MM.1S (cell line): ENCODE data around the gene GADD45GIP1.
"Not testable (repeated sequence)": the region's sequence is repeated elsewhere in the genome, so short reads cannot be mapped to it uniquely, and the experiment has no call there.

Experiments used
- DNase-seq: peaks from one replicate; pipeline ENCODE4 v3.0.0-alpha.2; 2015
- H2AFZ ChIP-seq: fragments of 300-600 bp; sonication (generic); 2 replicates; pipeline ENCODE4 v1.6.0; 2016; ENCODE audit warnings: antibody characterized with exemption, low read length
- H3F3A ChIP-seq: fragments of 300-600 bp; sonication (generic); 2 replicates; pipeline ENCODE4 v1.6.1; 2016; ENCODE audit warnings: mild to moderate bottlenecking, antibody characterized with exemption, low read length, moderate library complexity, mixed read lengths; ENCODE audit not compliant: insufficient read depth
- H3K27ac ChIP-seq: fragments of 300-600 bp; sonication (generic); 2 replicates; pipeline ENCODE4 v1.5.1; 2016; ENCODE audit warnings: mild to moderate bottlenecking, low read length
- H3K27me3 ChIP-seq: fragments of 300-600 bp; sonication (generic); replicated peaks from 2 replicates; pipeline ENCODE4 v1.6.0; 2016; ENCODE audit warnings: low read length; ENCODE audit not compliant: insufficient read depth
- H3K36me3 ChIP-seq: fragments of 300-600 bp; sonication (generic); replicated peaks from 2 replicates; pipeline ENCODE4 v1.6.1; 2016; ENCODE audit warnings: mild to moderate bottlenecking, low read length, mixed read lengths; ENCODE audit not compliant: insufficient read depth
- H3K4me1 ChIP-seq: fragments of 300-600 bp; sonication (generic); 2 replicates; pipeline ENCODE4 v1.6.1; 2016; ENCODE audit warnings: low read length, mixed read lengths
- H3K4me2 ChIP-seq: fragments of 300-600 bp; sonication (generic); 2 replicates; pipeline ENCODE4 v1.6.0; 2016; ENCODE audit warnings: low read depth, low read length
- H3K4me3 ChIP-seq: fragments of 300-600 bp; sonication (generic); 2 replicates; pipeline ENCODE4 v1.5.1; 2016; ENCODE audit warnings: low read length, mixed read lengths
- H3K79me2 ChIP-seq: fragments of 300-600 bp; sonication (generic); 2 replicates; pipeline ENCODE4 v1.6.1; 2016; ENCODE audit warnings: mixed run types, low read length, mixed read lengths
- H3K9ac ChIP-seq: fragments of 300-600 bp; sonication (generic); 2 replicates; pipeline ENCODE4 v1.6.1; 2016; ENCODE audit warnings: low read length, mixed read lengths
- H3K9me2 ChIP-seq: fragments of 300-600 bp; sonication (generic); replicated peaks from 2 replicates; pipeline ENCODE4 v1.6.1; 2016; ENCODE audit warnings: mild to moderate bottlenecking, low read length, mixed read lengths; ENCODE audit not compliant: insufficient read depth
- H3K9me3 ChIP-seq: fragments of 300-600 bp; sonication (generic); replicated peaks from 2 replicates; pipeline ENCODE4 v1.6.1; 2016; ENCODE audit warnings: mild to moderate bottlenecking, low read length, mixed read lengths; ENCODE audit not compliant: insufficient read depth
- H4K20me1 ChIP-seq: fragments of 300-600 bp; sonication (generic); 2 replicates; pipeline ENCODE4 v1.6.1; 2016; ENCODE audit warnings: mild to moderate bottlenecking, low read length, moderate library complexity, mixed read lengths; ENCODE audit not compliant: insufficient read depth
- CTCF ChIP-seq: fragments of 300-600 bp; sonication (generic); IDR thresholded peaks from 2 replicates; pipeline ENCODE4 v1.5.1; 2016; ENCODE audit warnings: antibody characterized with exemption, low read length, mixed read lengths
- EZH2 ChIP-seq: fragments of 300-600 bp; sonication (generic); optimal IDR thresholded peaks from 2 replicates; pipeline ENCODE3; 2017; ENCODE audit warnings: low read depth, mild to moderate bottlenecking, antibody characterized with exemption, low read length, mixed read lengths
- EZH2phosphoT487 ChIP-seq: fragments of 300-600 bp; sonication (generic); IDR thresholded peaks from 2 replicates; pipeline ENCODE4 v1.6.1; 2018; ENCODE audit warnings: antibody characterized with exemption, low read length

The GADD45GIP1 gene

GRCh38 chr19:12953799-12954611, 3.0 kb downstream of the GADD45GIP1 start:
- Histone ChIP-seq H3K9ac (no peak overlapping the region), H3K4me2 (no peak overlapping the region), H3F3A (peaks cover 37% of the 10 kb centered on the region), H3K9me2 (no peaks in the 10 kb centered on the region), H4K20me1 (0 out of 2 replicates have a peak, but pooled peaks cover 6% of the 10 kb centered on the region), H3K9me3 (no peaks in the 10 kb centered on the region), H3K79me2 (peaks cover 69% of the 10 kb centered on the region), H3K27ac (peak overlapping the region; percentile 40; the same call in 1 of the 2 replicates), H3K4me1 (peaks cover 24% of the 10 kb centered on the region), H2AFZ (no peak overlapping the region), H3K4me3 (no peak overlapping the region), H3K36me3 (peaks cover 6% of the 10 kb centered on the region; the same call in 1 of the 2 replicates), H3K27me3 (no peaks in the 10 kb centered on the region)
- TF ChIP-seq EZH2 (no peak), CTCF (no peak), EZH2phosphoT487 (no peak)
- no peak for DNase-seq

GRCh38 chr19:12953138-12953798, 3.8 kb downstream of the GADD45GIP1 start:
- no peak overlapping the region for H3K9ac ChIP-seq
- H3K9me2 ChIP-seq, result no peaks in the 10 kb centered on the region
- H3K4me1 ChIP-seq, result peaks cover 24% of the 10 kb centered on the region
- H3K27ac ChIP-seq, result no peak overlapping the region
- H3F3A ChIP-seq, result peaks cover 37% of the 10 kb centered on the region
- 0 out of 2 replicates have a peak, but pooled peaks cover 6% of the 10 kb centered on the region for H4K20me1 ChIP-seq
- no peak overlapping the region for H2AFZ ChIP-seq
- no peak for DNase-seq
- H3K4me2 ChIP-seq, result no peak overlapping the region
- peaks cover 77% of the 10 kb centered on the region for H3K79me2 ChIP-seq
- H3K4me3 ChIP-seq, result no peak overlapping the region
- no peak for TF ChIP-seq EZH2
- no peak for TF ChIP-seq CTCF
- TF ChIP-seq EZH2phosphoT487, result no peak
- H3K27me3 ChIP-seq, result no peaks in the 10 kb centered on the region
- H3K36me3 ChIP-seq, result peaks cover 12% of the 10 kb centered on the region; the same call in 1 of the 2 replicates
- no peaks in the 10 kb centered on the region for H3K9me3 ChIP-seq

GRCh38 chr19:12952488-12953137, 4.4 kb downstream of the GADD45GIP1 start:
- Histone ChIP-seq H3F3A (peaks cover 37% of the 10 kb centered on the region), H3K4me2 (no peak overlapping the region)

GRCh38 chr19:12952050-12952449, 5.0 kb downstream of the GADD45GIP1 start:
- DNase-seq, H3K4me2 ChIP-seq, H3K9me3 ChIP-seq, H2AFZ ChIP-seq, H3K27me3 ChIP-seq, H3K9ac ChIP-seq, H4K20me1 ChIP-seq, H3K4me3 ChIP-seq, H3K27ac ChIP-seq, H3K9me2 ChIP-seq: not testable (repeated sequence)
- H3K36me3 ChIP-seq, result peaks cover 21% of the 10 kb centered on the region
- H3K4me1 ChIP-seq, result peaks cover 24% of the 10 kb centered on the region
- peaks cover 86% of the 10 kb centered on the region for H3K79me2 ChIP-seq
- peaks cover 40% of the 10 kb centered on the region for H3F3A ChIP-seq

More at GRCh38 chr19:12952488-12953137, 4.4 kb downstream of the GADD45GIP1 start:
- Histone ChIP-seq H3K27ac (no peak overlapping the region), H3K9me3 (no peaks in the 10 kb centered on the region), H3K4me3 (no peak overlapping the region), H3K36me3 (peaks cover 18% of the 10 kb centered on the region), H3K9me2 (no peaks in the 10 kb centered on the region), H2AFZ (no peak overlapping the region), H3K9ac (no peak overlapping the region), H3K27me3 (no peaks in the 10 kb centered on the region), H3K79me2 (peaks cover 83% of the 10 kb centered on the region), H4K20me1 (peaks cover 6% of the 10 kb centered on the region; the same call in 1 of the 2 replicates), H3K4me1 (peaks cover 24% of the 10 kb centered on the region)
- TF ChIP-seq EZH2 (no peak), CTCF (no peak), EZH2phosphoT487 (no peak)
- no peak for DNase-seq
